GM18861 (cell line): ENCODE results near the gene AMPD3.

ENCODE experiments used
- ATAC-seq: cut with Tn5 transposase; IDR thresholded peaks from one replicate; pipeline ENCODE4 v1.9.1; 2021; ENCODE audit not compliant: unreplicated experiment

The AMPD3 gene

DNA sequence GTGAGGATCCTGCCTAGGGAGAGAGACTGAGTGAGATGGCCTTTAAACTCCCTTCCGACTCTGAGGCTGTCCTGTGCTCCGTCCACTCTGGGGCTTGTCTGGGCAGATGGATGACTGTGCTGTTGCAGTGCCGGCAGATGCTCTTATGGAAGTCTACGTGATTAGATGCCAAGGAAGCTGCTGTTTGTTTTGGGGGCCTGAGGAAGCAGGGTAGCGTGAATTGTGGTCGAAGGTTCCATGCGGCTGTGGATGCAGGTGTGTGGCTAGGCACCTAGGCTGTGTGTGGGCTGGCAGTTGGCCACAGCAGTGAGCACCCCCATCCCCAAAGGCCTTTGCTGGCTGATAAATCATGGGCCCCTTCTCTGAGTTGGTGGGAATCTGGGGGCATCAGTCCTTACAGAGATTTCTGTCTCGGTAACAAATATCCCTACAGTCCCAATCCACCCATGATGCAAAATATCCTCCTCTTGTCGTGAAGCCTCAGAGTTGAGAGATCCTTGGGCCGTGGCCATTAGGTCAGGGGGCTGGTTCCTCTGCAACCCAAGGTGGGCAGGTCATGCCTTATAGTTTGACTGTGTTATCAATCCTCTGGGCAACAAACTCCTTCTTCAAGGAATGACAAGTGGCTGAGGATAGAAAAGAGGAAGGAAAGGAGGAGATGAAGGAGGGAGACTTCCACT is 31.2 kb downstream of the AMPD3 start:
- no peak for ATAC-seq

DNA sequence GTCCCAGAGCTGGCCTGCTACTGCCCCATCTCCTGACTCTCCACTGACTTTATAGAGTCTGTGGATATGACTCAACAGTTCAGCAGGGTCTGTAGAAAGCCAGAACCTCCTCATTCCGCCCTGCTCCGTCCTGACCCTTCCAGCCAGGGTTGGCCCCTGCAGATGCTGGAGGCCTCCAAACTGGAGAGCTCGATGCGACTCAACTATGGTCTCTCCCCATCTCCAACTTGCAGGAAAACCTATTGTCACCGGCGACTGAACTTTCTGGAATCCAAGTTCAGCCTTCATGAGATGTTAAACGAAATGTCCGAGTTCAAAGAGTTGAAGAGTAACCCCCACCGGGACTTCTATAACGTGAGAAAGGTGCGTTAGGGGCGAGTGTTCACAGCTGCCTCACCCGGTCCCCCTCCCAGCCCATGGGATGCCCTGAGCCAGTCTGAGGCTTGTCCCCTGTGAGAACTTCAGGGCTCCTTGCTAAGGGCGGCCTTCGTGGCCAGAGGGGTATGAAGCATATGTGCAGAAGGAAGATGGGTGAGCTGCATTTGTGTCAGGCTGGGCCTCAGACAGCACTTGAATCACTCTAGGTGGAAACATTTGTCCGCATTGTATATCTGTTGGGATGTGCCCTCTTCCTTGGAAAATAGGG is 32.1 kb downstream of the AMPD3 start:
- no peak for ATAC-seq

DNA sequence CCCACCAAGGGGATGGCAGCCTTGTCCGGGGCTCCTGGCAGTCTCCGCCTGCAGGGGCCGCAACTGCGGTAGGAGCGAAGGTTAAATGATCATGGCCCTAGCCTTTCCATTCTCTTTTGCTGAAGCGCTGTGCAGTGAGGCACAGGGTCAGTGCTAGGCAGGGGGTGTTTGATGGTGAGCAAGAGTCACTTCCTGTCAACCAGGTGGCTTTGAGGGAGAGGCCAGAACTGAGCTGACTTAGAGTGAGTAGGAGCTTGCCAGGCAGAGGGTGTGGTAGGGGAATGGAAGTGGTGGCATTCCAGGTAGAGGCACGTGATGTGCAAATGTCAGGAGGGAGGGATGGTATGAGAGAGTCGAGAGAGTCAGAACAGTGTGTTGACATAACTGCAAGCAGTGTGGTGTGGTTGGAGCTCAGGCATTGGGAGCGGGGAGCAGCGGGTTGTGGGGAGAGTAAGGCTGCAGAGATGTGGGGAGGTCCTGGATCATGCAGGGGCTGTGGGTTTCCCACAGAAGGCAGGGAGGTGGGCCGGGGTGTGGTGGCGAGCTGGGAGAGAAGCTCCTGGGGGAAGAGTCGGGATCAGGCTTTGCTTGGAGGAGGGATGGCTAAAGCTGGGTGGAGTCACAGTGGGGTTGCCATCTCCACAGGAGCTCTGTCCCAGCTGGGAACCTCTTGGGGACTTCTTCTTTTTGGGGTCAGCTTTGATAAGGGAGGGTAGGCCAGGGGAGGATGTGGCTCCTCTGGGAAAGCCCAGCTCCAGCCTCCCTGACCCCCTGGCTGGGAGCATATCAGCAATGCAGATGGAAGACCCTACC is 33.3 kb downstream of the AMPD3 start:
- ATAC-seq: no peak

DNA sequence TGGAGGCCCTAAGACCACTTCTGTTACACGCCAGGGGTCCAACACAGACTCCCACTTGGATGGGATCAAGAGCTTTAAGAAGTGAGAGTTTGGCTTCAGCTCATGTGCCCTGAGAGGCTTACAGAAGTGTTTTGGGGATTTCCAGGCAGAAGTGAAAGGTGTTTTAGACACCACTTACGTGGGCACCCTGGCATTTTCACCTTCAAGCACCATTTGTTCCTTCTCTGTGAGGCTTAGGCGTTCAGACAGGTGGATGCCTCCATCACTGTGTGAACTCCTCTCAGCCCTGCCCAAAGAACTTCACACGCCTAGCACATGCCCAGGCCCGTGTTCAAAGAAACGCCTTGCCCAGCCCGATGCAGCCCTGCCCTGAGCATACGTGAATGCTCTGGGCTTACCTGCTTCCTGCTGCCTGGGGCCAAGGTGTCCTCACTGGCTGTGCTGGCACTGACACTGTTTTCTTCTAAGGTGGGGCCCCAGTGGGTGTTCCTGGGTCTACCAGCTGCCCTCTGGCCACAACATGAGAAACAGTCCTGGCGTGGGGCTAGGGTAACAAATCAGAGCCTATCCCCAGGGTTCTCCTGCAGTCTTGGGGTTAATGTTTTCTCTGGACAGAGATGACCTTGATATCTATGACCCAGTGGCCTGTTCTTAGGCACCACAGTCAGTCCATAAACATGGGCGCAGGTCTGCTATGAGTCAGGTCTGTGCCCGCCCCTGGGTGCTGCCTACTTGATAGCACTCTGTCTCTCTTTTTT is 34.0 kb downstream of the AMPD3 start:
- no peak for ATAC-seq

DNA sequence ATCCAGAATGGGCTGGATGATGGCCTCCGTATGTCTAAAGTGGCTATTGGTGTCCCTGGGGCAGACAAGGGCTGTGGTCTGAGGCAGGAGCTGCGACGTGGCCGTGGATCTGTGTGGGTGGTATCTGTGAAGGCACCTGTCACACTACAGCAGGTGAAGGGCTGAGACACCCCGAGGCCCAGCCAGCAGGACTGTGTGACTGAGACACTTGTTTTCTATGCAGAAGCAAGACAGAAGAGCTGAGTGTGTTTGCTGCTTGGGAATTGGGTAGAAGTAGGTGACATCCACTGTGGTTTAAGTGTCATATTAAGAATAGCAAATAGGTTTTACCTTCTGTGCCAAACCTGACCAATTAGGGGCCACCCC is 35.0 kb downstream of the AMPD3 start:
- no peak for ATAC-seq

DNA sequence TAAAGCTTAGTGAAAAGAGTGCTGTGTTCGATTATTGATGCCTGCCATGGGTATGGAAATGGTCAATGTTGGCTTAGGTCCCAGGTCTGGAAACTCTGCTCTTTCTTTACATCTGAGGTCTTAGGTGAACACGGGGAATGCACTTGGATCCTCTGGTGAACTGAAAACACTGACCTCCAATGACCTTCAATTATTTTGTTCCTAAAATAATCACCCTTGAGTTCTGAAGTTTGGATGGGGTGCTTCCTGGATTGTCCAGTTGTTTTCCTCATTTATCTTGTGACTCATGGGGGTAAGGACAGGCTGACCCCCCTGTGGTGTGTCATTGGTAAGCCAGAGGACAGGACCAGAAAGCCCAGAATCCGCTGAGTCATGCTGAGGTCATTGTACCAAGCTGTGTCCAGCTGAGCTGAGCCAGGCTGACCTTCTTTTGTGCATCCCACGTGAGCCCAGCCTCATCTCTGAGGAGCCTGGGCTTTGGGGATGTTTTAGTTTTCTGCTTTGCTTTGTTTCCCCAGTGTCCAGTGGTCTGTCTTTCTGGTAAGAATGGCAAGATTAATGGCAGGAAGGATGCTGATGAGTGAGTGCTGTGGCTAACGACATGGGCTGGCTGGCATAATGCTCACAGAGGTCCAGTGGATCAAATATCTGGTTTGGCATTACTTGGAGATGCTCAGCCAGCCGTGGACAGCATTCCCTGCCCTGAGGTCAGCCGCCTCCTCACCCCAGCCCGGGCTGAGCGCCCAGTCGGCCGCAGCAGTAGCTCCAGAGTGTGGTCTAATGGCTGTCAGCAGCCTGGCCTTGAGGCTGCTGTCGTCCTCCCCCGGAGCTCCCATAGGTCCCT is 35.6 kb downstream of the AMPD3 start:
- ATAC-seq: no peak

DNA sequence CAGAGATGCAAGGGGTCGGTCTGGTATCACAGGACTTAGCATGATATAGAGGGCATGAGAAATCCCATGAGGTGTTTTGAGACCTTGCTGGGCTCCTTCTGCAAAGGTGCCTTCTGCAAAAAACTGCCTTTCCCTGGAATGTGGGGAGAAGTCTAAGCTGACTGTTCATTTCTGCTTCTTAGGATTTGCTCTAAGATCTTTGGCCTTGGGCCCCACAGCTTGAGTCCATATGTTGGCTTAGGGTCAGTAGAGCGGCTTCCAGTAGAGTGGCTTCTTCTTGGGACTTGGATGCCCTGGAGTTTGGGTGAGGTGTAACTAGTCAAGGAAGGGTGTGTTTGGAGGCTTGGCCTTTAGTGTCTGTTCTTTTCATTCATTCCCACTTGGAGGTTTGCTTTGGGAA is 37.0 kb downstream of the AMPD3 start:
- ATAC-seq: no peak

DNA sequence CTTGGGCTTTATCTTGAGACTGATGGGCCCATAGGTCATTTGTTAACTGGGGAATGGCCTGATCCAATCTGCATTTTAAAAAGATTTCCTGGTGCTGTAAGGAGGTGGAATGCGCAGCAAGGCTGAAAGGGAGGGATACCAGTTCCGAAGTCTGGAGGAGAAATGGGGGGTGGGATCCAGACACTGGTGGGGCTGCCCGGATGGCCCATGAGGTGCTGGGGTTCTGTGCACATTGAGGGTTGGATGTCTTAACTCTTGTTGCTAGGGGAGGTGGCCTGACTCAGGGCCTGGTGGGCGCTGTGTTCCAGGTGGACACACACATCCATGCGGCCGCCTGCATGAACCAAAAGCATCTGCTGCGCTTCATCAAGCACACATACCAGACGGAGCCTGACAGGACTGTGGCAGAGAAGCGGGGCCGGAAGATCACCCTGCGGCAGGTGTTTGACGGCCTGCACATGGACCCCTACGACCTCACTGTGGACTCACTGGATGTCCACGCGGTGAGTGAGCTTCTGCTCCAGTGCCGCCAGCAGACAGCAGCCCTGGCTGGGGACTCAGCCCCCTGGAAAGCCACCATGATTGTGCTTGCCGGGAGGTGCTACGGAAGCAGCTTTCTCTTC is 38.1 kb downstream of the AMPD3 start:
- ATAC-seq: no peak

DNA sequence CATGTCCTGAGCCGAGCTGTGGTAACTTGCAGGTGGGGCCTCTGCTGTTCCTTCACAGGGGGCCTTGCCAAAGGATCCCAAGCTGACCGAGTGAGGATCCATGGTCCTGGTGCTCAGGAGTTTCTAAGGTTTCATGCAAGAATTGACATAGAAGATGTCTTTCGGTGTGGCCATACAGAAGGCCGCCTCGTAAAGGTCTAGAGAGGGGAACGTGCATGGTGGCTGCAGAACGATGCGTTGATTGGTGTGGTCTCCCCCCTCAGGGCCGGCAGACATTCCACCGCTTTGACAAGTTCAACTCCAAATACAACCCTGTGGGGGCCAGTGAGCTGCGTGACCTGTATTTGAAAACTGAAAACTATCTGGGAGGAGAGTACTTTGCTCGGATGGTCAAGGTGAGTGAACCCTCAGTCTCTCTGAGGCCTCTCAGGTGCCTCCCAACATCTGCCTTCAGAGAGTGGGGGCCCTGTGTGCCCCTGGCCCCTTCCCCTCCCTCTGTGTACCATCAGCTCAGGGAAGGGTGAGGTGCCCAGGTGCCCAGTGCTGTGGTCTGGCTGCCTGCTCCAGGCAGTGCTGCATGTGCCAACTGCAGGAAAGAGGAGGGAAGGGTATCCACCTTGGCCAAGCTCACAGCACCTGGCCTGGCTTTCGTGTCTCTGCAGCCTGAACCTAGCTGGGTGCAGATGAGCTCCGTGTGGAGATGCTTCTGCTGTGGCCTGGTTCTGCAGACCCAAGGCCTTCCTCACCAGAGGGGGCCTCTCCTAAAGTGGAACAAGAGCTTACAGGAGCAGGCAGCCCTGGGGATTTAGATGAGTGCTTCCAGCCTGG is 39.8 kb downstream of the AMPD3 start:
- ATAC-seq: no peak

DNA sequence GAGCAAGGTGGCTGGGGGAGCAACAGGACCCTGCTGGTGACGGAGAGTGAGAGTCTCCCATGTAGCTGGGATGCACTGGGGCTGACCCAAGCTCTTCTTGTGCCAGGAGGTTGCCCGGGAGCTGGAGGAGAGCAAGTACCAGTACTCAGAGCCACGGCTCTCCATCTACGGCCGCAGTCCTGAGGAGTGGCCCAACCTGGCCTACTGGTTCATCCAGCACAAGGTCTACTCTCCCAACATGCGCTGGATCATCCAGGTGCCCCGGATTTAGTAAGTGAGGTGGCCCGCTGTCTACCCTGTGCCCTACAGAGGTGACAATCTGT is 40.4 kb downstream of the AMPD3 start:
- no peak for ATAC-seq

DNA sequence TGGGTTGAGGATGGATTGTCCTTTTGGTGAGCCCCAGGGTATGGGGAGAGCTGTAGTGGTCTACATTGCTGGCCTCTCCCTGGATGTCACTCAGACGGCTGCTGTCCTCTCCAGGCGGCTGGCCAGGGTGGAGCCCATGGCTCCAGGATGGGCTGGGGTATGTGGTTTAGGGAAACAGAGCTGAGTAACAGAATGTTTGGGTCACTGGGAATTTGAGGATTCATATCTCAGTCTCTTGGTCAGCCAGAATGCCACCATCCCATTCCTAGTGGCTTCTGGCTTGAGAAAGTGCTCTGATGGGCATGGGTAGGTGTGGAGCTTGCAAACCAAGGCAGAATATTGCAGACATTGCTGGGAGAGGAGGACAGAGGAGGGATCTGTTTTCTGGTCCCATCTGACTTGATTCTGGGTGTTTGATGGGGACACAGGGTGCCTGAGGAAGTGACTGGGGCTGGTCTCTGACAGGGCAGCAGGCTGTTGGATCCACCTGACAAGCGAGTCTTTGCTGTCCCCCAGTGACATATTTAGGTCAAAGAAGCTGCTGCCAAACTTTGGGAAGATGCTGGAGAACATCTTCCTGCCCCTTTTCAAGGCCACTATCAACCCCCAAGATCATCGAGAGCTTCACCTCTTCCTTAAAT is 41.4 kb downstream of the AMPD3 start:
- ATAC-seq: no peak

DNA sequence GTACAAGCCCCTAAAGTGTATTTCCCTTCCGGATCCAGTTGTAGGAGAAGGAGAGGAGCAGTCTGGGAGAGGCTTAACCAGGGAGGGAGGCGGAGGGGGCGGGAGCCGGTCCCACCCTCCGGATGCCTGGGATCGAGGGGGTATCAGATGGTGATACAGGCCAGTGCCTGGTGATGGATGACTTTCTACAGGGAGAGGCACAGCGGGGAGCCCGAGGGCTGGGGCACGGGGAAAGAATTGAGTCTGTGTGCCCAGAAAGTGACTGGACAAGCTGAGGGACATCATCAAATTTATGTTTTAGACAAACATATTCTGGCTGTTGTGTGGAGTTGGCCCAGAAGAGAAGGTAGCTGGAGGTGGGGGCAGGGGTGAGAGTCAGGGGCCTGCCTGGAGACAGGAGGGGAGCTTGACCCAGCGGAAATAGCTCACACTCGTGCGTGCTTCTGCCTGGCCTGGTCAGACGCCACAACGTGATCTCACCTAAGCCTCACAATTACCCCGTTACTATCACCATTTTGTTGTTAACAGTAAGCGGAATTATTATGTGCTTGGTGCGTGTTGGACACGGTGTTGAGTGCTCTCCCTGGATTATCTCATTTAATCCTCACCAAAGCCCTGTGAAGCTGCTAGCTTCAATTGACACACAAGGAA is 42.4 kb downstream of the AMPD3 start:
- ATAC-seq: no peak

DNA sequence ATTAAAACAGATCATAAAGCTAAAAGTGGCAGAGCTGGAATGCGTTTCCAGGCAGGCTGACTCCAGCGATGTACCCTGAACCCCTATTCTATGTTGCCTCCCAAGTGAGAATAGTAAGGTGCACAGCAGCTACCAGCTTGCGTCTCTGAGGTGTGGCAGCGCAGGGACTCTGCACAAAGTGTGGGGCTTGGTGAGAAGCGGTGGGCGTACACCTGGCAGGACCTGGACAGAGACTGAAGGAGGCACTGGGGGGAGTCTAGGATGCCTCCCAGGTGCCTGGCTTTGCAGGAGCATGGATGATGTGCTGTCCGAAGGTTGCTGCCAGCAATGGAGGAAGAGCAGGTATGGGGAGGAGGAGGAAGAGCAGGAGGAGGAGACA is 42.9 kb downstream of the AMPD3 start:
- no peak for ATAC-seq

DNA sequence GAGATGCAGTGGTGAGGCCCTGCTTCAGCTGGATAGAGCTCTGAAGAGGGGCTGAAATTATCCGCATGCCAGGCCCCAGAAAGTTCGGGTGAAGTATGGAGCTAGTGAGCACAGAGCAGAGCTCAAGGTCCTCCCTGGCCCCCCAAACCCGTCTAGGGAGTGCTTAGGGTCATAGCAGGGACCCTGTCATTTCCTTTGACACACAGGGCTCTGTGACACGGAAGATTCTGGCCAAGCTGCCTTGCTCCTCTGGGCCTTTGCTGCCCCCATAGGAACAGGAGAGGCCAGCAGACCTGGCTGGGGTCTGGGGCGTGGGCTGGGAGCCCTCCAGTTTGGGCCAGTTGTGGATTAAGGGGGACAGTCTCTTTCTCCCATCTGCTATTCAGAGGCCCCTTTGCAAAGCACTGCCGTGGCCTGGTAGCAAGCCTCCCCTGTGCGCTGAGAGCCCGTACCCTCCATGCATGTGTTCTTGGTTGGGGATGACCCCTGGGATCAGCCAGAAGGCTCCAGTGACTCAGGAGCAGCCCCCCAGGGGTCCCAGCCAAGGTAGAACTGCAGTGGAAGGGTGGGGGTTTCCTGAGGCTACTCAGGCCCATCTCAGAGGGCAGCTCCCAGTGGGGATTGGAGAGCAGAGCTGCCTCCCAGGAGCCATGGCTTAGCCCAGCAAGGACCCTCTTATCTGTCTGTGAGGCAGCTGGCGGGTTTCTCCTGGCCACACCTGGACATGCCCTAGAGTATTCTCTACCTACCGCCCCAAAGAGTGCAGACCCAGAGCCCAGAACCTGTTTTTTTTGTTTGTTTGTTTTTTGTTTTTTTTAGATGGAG is 43.6 kb downstream of the AMPD3 start:
- ATAC-seq: no peak

DNA sequence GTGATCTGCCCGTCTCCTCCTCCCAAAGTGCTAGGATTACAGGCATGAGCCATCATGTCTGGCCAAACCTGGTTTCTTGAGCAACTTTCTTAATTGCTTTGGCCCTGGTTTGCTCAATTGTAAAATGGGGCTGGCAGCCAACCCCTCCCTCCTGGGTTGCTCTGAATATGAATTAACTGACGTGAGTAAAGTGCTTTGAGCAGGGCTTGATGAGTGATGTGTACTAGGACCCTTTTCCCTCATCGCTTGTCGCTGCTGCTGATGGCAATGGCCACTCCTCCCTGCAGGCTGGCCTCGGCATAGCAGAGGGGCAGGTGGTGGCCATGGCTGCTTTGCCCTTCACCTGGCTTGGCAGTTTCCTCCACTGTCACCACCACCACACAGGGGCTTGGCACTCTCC is 44.4 kb downstream of the AMPD3 start:
- ATAC-seq: no peak

DNA sequence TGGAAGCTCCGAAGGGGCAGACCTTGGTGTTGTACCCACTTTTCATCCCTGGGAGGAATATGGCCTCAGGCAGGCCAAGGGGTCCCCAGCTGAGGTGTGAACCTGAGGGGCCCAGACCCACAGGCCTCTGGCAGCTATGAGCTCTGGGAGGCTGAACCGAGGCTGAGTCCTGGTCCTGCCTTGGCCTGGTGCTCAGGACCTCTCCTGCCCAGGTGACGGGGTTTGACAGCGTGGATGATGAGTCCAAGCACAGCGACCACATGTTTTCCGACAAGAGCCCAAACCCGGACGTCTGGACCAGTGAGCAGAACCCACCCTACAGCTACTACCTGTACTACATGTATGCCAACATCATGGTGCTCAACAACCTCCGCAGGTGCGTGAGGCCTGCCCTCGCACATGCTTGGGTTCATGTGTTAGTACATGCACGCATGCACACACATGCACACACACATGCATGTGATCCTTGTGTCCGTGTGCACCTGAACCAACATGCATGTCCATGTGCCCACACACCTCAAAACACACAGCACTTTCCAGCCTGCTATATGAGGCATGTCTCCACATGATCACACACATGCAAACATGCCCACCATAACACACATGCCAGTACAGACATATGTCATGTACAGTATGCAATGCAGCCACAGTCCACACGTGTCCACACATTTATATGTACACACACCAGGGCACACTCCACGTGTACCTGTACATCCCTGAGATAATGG is 45.0 kb downstream of the AMPD3 start:
- no peak for ATAC-seq
